ELR (cell line): Measurements from ENCODE around the gene ITGB3.

Experiments used
- DNase-seq: peaks from one replicate; pipeline ENCODE4 v3.0.0-alpha.2; 2015; ENCODE audit warnings: low read depth

ITGB3 gene

GRCh38 chr17:47338026-47338425 is 84.4 kb downstream of the ITGB3 start:
- DNase-seq = peak; percentile 28

GRCh38 chr17:47352848-47353247 is 99.2 kb downstream of the ITGB3 start:
- DNase-seq = no peak

GRCh38 chr17:47358652-47359051 is 105.0 kb downstream of the ITGB3 start:
- DNase-seq = no peak
